ENCODE measurements around the gene UBAC2.

UBAC2 gene

DNA sequence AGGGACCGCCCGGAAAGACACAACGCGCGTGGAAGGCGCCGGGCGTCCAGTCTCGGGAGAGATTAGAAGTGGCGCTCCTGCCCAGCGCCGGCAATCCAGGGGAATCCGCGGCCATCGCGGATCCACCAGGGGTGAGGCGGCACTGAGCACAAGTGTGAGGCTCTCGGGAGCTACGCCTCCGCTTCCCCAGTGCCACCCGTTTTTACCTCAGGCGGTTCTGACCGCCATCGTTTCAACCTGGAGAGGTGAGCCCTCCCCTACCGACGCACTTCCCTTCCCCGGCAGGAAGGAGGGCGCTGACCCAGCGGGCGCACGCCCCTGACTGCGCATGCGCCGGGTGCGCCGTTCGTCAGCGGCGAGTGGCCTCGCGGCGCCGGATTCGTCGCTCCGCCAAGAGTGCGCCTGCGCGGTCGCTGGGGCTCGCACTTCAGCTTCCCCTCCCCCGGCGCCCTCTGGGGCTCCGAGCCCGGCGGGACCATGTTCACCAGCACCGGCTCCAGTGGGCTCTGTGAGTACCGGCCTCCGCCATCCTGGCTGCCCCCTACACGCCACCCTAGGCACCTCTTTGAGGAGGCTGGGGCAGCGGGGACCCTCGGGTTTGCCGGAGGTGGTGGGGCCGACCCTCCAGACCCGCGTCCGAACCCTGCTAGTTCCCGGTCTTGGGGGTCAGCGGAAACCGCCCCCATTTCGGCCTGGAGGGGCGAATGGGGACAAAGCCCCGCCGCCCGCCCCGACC, at the start of gene UBAC2:
Gene UBAC2, plus strand, starts transcription at position 423 of the 736 bp plus-strand sequence. Its CDS starts 55 bp downstream, at position 478.
- DNase-seq, result peak; percentile 59 to 80

DNA sequence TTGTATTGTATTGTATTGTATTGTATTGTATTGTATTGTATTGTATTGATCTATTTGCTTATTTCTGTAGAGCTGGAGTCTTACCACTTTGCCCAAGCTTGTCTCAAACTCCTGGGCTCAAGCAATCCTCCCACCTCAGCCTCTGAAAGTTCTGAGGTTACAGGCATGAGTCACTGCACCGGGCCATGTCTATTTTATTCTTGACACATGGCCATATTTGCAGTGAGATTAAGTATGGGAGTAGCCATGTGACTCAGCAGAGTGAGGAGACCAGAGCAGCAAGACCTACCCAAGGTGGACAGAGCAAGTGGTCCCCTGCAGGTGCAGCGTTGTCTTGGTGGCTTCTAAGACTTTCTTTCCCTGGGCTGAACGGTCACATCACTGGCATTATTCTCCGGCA, 49.1 kb upstream of the UBAC2 start:
- DNase-seq, result no peak

GRCh38 chr13:99153219-99153618, 47.4 kb upstream of the UBAC2 start:
- DNase-seq, result no peak

DNA sequence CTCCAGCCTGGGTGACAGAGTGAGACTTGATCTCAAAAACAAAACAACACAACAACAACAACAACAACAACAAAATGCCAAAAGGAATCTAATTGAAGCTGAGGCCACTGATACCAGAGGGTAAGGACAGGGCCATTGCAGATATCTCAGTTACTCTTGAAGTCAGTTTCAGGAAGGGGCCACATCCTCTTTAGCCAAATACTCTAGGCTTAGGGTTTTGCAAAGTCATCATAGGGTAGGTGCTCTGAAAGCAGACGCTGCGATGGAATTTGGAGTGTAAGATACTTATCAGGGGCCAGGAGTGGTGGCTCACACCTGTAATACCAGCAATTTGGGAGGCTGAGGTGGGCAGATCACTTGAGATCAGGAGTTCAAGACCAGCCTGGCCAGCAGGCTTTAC, 46.6 kb upstream of the UBAC2 start:
- no peak for DNase-seq

- no peak for DNase-seq
These were observed 44.8 kb upstream of the UBAC2 start for GRCh38 chr13:99155821-99156220.

- DNase-seq, result no peak
These were observed 43.6 kb upstream of the UBAC2 start for GRCh38 chr13:99157046-99157445.

DNA sequence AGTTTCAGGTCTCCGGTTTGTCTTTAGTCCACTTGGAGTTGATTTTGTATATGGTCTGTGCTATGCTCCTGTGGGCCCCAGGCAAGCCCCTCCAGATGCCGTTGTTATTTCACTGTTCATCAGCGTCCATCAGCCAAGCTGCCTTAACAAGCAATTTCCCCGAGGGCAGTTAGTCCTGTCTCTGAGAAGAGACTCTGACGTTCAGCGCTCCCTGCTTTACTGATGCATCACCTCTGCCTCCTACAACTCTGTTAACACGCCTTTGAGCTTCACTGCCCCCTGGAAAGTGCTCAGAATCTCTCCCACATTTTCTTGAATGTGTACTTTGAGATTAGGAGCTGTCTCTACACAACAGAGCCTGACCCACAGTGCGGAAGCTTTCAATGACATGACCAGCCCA, 41.8 kb upstream of the UBAC2 start:
- DNase-seq, result no peak

DNA sequence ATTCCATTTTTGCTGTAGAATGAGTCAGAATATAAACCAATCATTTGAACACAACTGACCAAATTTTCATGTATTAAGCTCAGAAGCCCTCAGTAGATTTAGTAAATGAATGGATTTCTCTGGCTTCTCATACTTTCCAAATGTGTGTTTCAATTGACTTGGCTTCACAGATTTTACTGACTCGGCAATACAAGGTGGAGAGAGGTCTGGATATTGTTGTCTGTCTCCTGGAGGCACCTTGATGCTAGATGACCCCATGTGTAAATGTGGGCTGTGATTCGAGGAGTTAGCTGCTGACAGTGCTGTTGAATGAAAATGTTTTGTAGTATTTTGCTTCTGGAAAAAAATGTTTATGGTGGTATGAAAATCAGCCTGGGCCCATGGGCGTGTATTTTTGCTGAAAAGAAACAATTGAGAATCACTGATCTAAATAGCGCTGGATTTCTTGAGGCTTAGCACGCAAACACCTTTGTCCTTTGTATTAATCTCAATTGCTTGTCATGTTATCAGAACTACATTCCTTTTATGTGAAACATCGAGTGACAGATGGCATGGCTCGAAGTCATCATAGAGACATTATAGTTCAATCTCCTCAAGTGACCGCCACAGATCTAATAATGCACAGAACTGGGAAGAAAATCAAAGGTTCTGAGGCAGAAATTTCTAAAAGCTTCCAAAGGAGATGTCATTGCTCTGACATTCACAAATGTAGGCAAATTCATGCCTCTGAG, 41.2 kb upstream of the UBAC2 start:
- no peak for DNase-seq

DNA sequence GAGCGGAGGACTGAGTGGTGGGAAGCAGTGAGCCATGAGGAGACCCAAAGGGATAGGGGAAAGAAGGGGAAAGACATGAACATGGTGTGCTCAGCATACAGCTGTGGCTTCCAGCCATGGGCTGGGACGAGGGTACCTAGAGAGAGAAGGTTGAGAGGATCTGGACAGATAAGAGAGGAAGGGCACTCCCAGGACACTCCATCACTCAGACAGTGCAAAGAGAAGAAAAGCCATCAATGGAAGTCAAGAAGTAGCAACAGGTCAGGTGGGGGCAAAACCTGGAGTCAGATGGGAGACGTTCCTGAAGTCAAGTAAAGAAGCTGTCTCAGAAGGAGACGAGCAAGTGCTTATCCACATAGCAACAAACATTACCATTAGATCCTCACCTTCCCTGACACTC, 40.2 kb upstream of the UBAC2 start:
- DNase-seq, result no peak

- DNase-seq, result no peak
These were observed 39.1 kb upstream of the UBAC2 start for GRCh38 chr13:99161512-99161911.

DNA sequence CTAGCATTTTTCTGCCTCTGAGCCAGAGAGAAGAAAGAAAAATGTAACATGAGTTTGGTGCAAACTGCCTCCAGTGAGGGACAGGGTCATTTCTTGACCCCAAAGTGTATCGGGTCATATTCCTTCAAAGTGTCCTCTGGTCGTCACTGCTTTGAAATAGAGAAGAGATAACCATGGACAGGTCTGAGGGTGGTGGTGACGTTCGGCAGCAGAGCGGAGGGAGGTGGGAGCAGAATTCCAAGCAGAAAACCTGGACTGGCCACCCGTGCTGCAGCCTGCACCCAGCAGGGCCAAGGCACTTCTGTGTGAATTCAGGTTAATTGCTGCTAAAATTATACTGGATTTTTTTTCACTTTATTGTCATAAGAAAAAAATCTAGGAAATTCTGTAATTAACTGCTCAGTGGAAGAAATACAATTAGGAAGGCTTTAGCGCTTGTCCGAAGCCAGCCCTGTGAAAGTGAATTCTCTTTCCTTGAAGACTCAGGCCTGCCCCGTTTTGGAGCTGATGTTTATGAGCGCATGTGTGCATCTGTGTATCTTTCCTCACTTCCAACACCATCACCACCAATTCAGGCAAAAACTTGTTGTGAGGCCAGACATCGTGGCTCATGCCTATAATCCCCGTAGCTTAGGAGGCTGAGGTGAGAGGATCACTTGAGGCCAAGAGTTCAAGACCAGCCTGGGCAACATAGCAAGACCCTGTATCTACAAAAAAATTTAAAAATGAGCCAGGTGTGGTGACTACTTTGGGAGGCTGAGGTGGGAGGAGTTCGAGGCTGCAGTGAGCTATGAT, 37.9 kb upstream of the UBAC2 start:
- no peak for DNase-seq

DNA sequence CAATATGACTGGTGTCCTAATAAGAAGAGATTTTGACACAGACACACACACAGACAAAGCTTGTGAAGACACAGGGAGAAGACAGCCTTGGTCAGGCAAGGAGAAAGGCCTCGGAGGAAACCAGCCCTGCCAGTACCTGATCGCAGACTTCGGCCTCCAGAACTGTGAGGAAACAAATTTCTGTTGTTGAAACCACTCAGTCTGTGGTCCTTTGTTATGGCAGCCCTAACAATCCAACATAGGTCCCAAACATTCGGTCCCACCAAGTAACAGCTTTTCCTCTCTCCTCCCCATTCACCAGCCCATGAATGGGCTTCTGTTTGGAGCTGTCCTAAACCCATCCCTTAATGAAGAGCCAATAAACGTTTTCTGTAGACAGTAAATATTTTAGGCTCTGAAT, 36.4 kb upstream of the UBAC2 start:
- no peak for DNase-seq

- no peak for DNase-seq
These were observed 34.7 kb upstream of the UBAC2 start for GRCh38 chr13:99165753-99166587.

GRCh38 chr13:99172951-99173350, 27.7 kb upstream of the UBAC2 start:
- DNase-seq, result no peak

DNA sequence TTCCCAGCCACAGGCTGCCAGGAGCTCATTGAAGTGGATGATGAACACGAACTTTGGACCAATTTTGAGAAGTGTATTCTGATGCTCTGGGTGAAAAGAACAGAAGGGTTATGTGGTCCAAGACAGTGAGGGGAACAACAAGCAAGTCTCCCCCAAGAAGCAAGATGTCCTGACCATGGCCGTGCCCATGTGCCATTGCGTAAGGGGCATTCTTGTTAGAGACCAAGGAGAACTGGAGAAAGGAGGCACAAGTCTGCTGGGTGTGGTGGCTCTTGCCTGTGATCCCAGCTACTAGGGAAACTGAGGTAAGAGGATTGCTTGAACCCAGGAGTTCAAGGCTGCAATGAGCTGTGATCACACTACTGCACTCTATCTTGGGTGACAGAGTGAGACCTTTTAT, 27.0 kb upstream of the UBAC2 start:
- no peak for DNase-seq

DNA sequence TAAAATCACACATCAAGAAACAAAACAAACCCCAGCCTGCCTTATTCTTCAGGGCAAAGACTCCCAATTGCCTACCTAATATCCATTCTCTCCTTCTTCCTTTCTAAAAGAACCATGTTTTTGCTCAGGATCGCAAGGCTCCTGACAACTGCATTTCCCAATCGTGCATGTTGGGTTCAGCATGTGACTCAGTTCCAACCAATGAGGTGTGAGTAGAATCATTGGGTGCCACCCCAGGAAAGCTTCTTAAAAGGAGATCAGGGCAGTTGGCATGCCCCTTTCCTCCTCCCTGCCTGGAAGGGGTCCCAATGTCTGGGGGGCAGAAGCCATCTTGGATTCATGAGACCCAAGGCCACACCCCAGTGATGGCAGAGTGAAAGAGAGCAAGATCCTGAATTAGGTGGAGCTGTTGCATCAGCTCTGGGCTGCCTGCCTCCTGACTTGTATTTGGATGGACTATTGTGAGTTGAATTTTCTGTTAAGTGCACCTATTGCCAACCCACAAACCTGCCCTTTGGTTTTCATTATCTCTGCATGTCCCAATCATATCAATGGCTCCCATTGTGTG, 26.0 kb upstream of the UBAC2 start:
- DNase-seq, result no peak

- peak in 1 of 2 experiments; percentile 5 for DNase-seq
These were observed 24.1 kb upstream of the UBAC2 start for GRCh38 chr13:99176309-99177276.

DNA sequence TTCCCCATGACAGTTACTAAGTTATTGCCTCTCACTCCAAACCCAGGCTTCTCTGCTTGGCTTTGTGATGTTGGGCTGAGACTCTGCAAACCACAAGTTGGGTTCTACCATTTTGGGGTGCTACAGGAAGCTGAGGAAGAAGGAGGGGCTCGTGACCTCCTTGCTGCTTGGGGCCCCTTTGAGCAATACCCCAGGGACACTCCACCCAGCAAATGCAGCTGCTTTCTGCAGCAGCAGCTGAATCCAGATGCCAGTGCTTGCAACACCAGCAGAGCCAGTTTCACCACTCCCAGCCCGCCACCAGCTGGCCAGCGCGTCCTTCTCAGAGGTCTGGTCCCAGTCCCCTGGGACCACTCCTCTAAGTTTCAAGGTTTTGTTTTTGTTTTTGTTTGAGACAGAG, 22.0 kb upstream of the UBAC2 start:
- no peak for DNase-seq

DNA sequence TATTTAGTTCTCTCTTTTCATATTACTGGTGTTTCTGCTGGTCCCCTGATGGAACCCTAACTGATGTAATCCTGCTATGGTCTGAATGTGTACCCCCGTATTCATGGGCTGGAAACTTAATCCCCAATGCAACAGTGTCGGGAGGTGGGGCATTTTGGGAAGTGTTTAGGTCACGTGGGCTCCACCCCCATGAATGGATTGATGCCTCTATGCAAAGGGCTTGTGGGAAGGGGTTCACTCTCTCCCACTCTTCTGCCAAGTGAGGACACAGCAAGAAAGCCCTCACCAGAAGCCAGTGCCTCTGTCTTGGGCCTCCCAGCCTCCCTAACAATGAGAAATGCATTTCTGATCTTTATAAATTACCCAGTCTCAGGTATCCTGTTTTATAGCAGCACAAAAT, 21.2 kb upstream of the UBAC2 start:
- no peak for DNase-seq

GRCh38 chr13:99182439-99182838, 18.2 kb upstream of the UBAC2 start:
- no peak for DNase-seq

- DNase-seq, result no peak
These were observed 15.0 kb upstream of the UBAC2 start for GRCh38 chr13:99185606-99186005.
